ENCODE results near the gene NLRP1.

NLRP1 gene

GRCh38 chr17:5545051-5545987 lies 39.0 kb downstream of the NLRP1 start:
- no peak for TF ChIP-seq CTCF (IDR thresholded peaks at IDR 0.05; ENCODE audit: control insufficient read depth, insufficient read depth, low read depth, low read length, missing control alignments)
- H3K4me3 ChIP-seq (ENCODE audit: control insufficient read depth, low read depth, low read length), result no peak overlapping the region
- DNase-seq (ENCODE audit: low read depth), result no peak

GRCh38 chr17:5544115-5544514 lies 40.2 kb downstream of the NLRP1 start:
- no peak for DNase-seq (ENCODE audit: low read depth)
- TF ChIP-seq CTCF (IDR thresholded peaks at IDR 0.05; ENCODE audit: control insufficient read depth, insufficient read depth, low read depth, low read length, missing control alignments), result no peak
- H3K4me3 ChIP-seq (ENCODE audit: control insufficient read depth, low read depth, low read length), result no peak overlapping the region

- no peak overlapping the region for H3K4me3 ChIP-seq (ENCODE audit: control insufficient read depth, low read depth, low read length)
- no peak for DNase-seq (ENCODE audit: low read depth)
- no peak for TF ChIP-seq CTCF (IDR thresholded peaks at IDR 0.05; ENCODE audit: control insufficient read depth, insufficient read depth, low read depth, low read length, missing control alignments)
Observed at GRCh38 chr17:5541610-5542202, 42.6 kb downstream of the NLRP1 start.

GRCh38 chr17:5540321-5540720 lies 44.0 kb downstream of the NLRP1 start:
- DNase-seq (ENCODE audit: low read depth), result no peak
- no peak overlapping the region for H3K4me3 ChIP-seq (ENCODE audit: control insufficient read depth, low read depth, low read length)
- no peak for TF ChIP-seq CTCF (IDR thresholded peaks at IDR 0.05; ENCODE audit: control insufficient read depth, insufficient read depth, low read depth, low read length, missing control alignments)

GRCh38 chr17:5539286-5539685 lies 45.0 kb downstream of the NLRP1 start:
- DNase-seq (ENCODE audit: low read depth), result no peak
- no peak overlapping the region for H3K4me3 ChIP-seq (ENCODE audit: control insufficient read depth, low read depth, low read length)
- no peak for TF ChIP-seq CTCF (IDR thresholded peaks at IDR 0.05; ENCODE audit: control insufficient read depth, insufficient read depth, low read depth, low read length, missing control alignments)

GRCh38 chr17:5536866-5537650 lies 47.3 kb downstream of the NLRP1 start:
- TF ChIP-seq CTCF (IDR thresholded peaks at IDR 0.05; ENCODE audit: control insufficient read depth, insufficient read depth, low read depth, low read length, missing control alignments), result no peak
- DNase-seq (ENCODE audit: low read depth), result no peak
- no peak overlapping the region for H3K4me3 ChIP-seq (ENCODE audit: control insufficient read depth, low read depth, low read length)

Measured in AG09309 (cell line).